IMR-90 (cell line): Measurements from ENCODE around the gene TBC1D8. TPM values are rescaled to one million over a fixed set of nuclear protein-coding genes. Genes with fewer than 3 reads are reported as not detected.
"Not testable (repeated sequence)": the region's sequence is repeated elsewhere in the genome, so short reads cannot be mapped to it uniquely, and the experiment has no call there.

ENCODE experiments used
- ATAC-seq: fragments of 200-7000 bp; cut with Tn5 transposase; 2 replicates; pipeline ENCODE4 v1.9.1; 2020; ENCODE audit warnings: low read depth, mild to moderate bottlenecking, moderate library complexity
- BruUV-seq: library from RNA; stranded (reverse); fragments of 400-500 nt; replicated peaks from 2 replicates; lab custom pipeline; 2021; lab: Mats Ljungman, UMichigan
- CTCF ChIA-PET: fragments of 300-600 bp; formaldehyde crosslinking; extraction: SDS; loops from one replicate; lab custom pipeline; 2021; ENCODE audit warnings: antibody characterized with exemption; lab: Yijun Ruan, JAX
- POLR2A ChIA-PET: fragments of 300-600 bp; sonication (Branson Sonifier 250); formaldehyde crosslinking; loops from one replicate; lab custom pipeline; 2022; ENCODE audit warnings: antibody characterized with exemption; ENCODE audit not compliant: unreplicated experiment; lab: Charles Lee
- DNase-seq: peaks from one replicate; pipeline ENCODE4 v3.0.0; 2013
- H2AFZ ChIP-seq: replicated peaks from 2 replicates; pipeline ENCODE3; 2013; ENCODE audit warnings: low read length, mild to moderate bottlenecking; ENCODE audit not compliant: poor library complexity
- H2AK5ac ChIP-seq: 2 replicates; pipeline ENCODE4 v1.6.1; 2013; ENCODE audit warnings: low read depth, low read length, inconsistent platforms
- H2AK9ac ChIP-seq: replicated peaks from 2 replicates; pipeline ENCODE3; 2013; ENCODE audit warnings: mild to moderate bottlenecking, low read depth, low read length, moderate library complexity; ENCODE audit not compliant: poor library complexity
- H2BK120ac ChIP-seq: 2 replicates; pipeline ENCODE4 v1.6.1; 2013; ENCODE audit warnings: low read depth, low read length, inconsistent platforms
- H2BK15ac ChIP-seq: 3 replicates; pipeline ENCODE4 v1.6.1; 2013; ENCODE audit warnings: low read depth, low read length, inconsistent platforms
- H2BK20ac ChIP-seq: 2 replicates; pipeline ENCODE4 v1.6.1; 2013; ENCODE audit warnings: low read depth, mild to moderate bottlenecking, inconsistent platforms, low read length, moderate library complexity
- H2BK5ac ChIP-seq: 2 replicates; pipeline ENCODE4 v1.6.1; 2013; ENCODE audit warnings: mild to moderate bottlenecking, low read depth, low read length, inconsistent platforms; ENCODE audit not compliant: poor library complexity, severe bottlenecking
- H3K14ac ChIP-seq: replicated peaks from 2 replicates; pipeline ENCODE4 v1.6.1; 2013; ENCODE audit warnings: low read depth, low read length, inconsistent platforms
- H3K18ac ChIP-seq: 2 replicates; pipeline ENCODE4 v1.6.1; 2013; ENCODE audit warnings: low read depth, low read length, control low read depth
- H3K23ac ChIP-seq: 2 replicates; pipeline ENCODE4 v1.6.1; 2013; ENCODE audit warnings: low read depth, low read length, inconsistent platforms
- H3K27ac ChIP-seq: 2 replicates; pipeline ENCODE4 v1.5.1; 2013; ENCODE audit warnings: mild to moderate bottlenecking, control low read depth, low read length; ENCODE audit not compliant: insufficient read depth
- H3K27me3 ChIP-seq: 2 replicates; pipeline ENCODE4 v1.6.1; 2013; ENCODE audit warnings: low read length; ENCODE audit not compliant: control insufficient read depth, insufficient read depth
- H3K36me3 ChIP-seq: 2 replicates; pipeline ENCODE4 v1.6.1; 2013; ENCODE audit warnings: low read length, mixed read lengths; ENCODE audit not compliant: control insufficient read depth, insufficient read depth
- H3K4ac ChIP-seq: 2 replicates; pipeline ENCODE4 v1.6.1; 2013; ENCODE audit warnings: low read depth, low read length, inconsistent platforms
- H3K4me1 ChIP-seq: 2 replicates; pipeline ENCODE4 v1.6.1; 2013; ENCODE audit warnings: low read length, mixed read lengths; ENCODE audit not compliant: control insufficient read depth, insufficient read depth
- H3K4me2 ChIP-seq: 2 replicates; pipeline ENCODE4 v1.6.1; 2013; ENCODE audit warnings: low read depth, mild to moderate bottlenecking, control low read depth, low read length, moderate library complexity
- H3K4me3 ChIP-seq: 2 replicates; pipeline ENCODE4 v1.5.1; 2013; ENCODE audit warnings: low read depth, mild to moderate bottlenecking, control low read depth, low read length, moderate library complexity; ENCODE audit not compliant: insufficient read depth
- H3K56ac ChIP-seq: 2 replicates; pipeline ENCODE4 v1.6.1; 2013; ENCODE audit warnings: low read length, inconsistent platforms; ENCODE audit not compliant: insufficient read depth; ENCODE audit errors: extremely low read depth
- H3K79me1 ChIP-seq, 2 experiments: 2 replicates each; pipeline ENCODE4 v1.6.1; 2013; ENCODE audit warnings: low read length in 2 of 2, inconsistent platforms in 1 of 2, low read depth in 1 of 2
- H3K9ac ChIP-seq: 2 replicates; pipeline ENCODE4 v1.6.1; 2013; ENCODE audit warnings: low read depth, low read length, control low read depth
- H3K9me1 ChIP-seq: 2 replicates; pipeline ENCODE4 v1.6.1; 2013; ENCODE audit warnings: low read length, inconsistent platforms; ENCODE audit not compliant: insufficient read depth
- H3K9me3 ChIP-seq: 2 replicates; pipeline ENCODE4 v1.6.1; 2013; ENCODE audit warnings: low read length; ENCODE audit not compliant: control insufficient read depth, insufficient read depth
- H4K20me1 ChIP-seq: 2 replicates; pipeline ENCODE4 v1.6.1; 2013; ENCODE audit warnings: low read length, inconsistent platforms; ENCODE audit not compliant: insufficient read depth
- H4K5ac ChIP-seq: 2 replicates; pipeline ENCODE4 v1.6.1; 2013; ENCODE audit warnings: mild to moderate bottlenecking, low read depth, low read length, control low read depth
- H4K8ac ChIP-seq, 2 experiments: 2 replicates each; pipeline ENCODE4 v1.6.1; 2013; ENCODE audit warnings: low read depth in 2 of 2, low read length in 2 of 2, control low read depth in 1 of 2, inconsistent platforms in 1 of 2
- H4K91ac ChIP-seq: 2 replicates; pipeline ENCODE4 v1.6.1; 2013; ENCODE audit warnings: low read depth, low read length, inconsistent platforms; ENCODE audit not compliant: insufficient read depth
- FOS ChIP-seq: fragments of 150-350 bp; IDR thresholded peaks from 2 replicates; pipeline ENCODE4 v1.6.1; 2016; ENCODE audit warnings: low read depth, low read length
- WGBS, 2 experiments: methylation state at CpG; one replicate each; pipeline versions ENCODE4 v1.1.5 to v1.1.7; 2013; ENCODE audit warnings: missing lambda C conversion rate in 2 of 2; ENCODE audit not compliant: insufficient read length in 1 of 2; ENCODE audit errors: extremely low coverage in 2 of 2; 5-methylcytosine and 5-hydroxymethylcytosine counted together
- dilution Hi-C: fragments of 300-500 bp; cut with HindIII; formaldehyde crosslinking; loops from one replicate; pipeline ENCODE4 v1.14.3; 2018; ENCODE audit warnings: low sequenced_read_pairs; ENCODE audit not compliant: unreplicated experiment
- in situ Hi-C: fragments of 300-500 bp; cut with MboI; formaldehyde crosslinking; loops from 3 replicates; pipeline ENCODE4 v1.14.3; 2019; ENCODE audit warnings: low sequenced_read_pairs, inconsistent platforms, mixed read lengths
- intact Hi-C: fragments of 100-400 bp; cut with micrococcal nuclease; formaldehyde crosslinking; loops from 2 replicates; pipeline ENCODE4 v1.10.0; 2022
- polyA plus RNA-seq, 3 experiments: library from polyadenylated mRNA; depleted of rRNA; stranded (reverse); fragments of >200 nt; gene quantifications; 2 replicates each; pipeline ENCODE4 v1.2.3, GENCODE V29; 2012; ENCODE audit warnings: low replicate concordance in 1 of 3
- total RNA-seq: library from RNA; depleted of rRNA; stranded (reverse); fragments of >200 nt; gene quantifications from 2 replicates; pipeline ENCODE4 v1.2.3, GENCODE V29; 2012
- TF ChIP-seq, protein P1 (sequence below): conservative IDR thresholded peaks from 2 replicates; pipeline ENCODE4 v1.5.1; 2012; ENCODE audit warnings: mild to moderate bottlenecking, low read depth, low read length, improper control_type of control experiment
- TF ChIP-seq, protein P2 (sequence below): fragments of 150-350 bp; IDR thresholded peaks from 2 replicates; pipeline ENCODE4 v1.6.1; 2016; ENCODE audit warnings: low read depth, mild to moderate bottlenecking, low read length, moderate library complexity, borderline replicate concordance

Gene TBC1D8
- total and polyA plus RNA-seq, 2 of the 4 experiments (the other 2 are of a cell fraction): 1.3 to 1.5 TPM

DNA sequence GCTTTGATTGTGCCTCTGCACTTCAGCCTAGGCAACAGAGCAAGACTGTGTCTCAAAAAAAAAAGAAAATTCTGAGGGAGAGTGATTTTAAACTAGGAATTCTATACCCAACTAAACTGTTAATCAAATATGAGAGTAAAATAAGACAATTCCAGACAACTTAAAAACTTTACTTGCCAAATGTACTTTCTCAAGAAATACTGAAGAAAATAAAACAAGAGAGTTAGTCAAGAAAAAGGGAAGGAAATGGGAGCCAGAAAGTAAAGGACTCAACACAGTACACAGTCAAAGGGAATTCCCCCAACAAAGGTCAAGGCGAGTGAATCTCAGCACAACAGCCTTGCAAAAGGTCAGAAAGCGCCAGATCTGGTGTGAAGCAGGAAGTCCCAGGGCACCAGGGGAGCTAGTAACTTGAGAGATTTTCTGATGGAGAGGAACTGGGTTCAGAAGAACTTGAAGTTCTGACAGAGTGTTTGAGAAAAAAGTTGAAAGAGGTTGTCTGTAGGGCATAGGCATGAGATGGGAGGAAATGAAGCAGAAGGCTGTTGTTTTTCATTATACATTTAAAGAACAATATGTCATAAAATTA is 22.6 kb upstream of the TBC1D8 start:
- peaks cover 2% of the 10 kb centered on the region for H3K9me3 ChIP-seq
- CTCF ChIA-PET: no interaction called here
- no peak overlapping the region for H3K23ac ChIP-seq
- intact Hi-C loops (no loop called here), dilution Hi-C loops (no loop called here), in situ Hi-C loops (no loop called here)
- WGBS, 2 experiments: no CpG with 5 or more reads among the region's 2 CpGs
- H3K4me3 ChIP-seq: no peak overlapping the region
- no peaks in the 10 kb centered on the region for H3K9me1 ChIP-seq
- H3K4me2 ChIP-seq: no peak overlapping the region
- H3K36me3 ChIP-seq: no peaks in the 10 kb centered on the region
- H3K4me1 ChIP-seq: no peaks in the 10 kb centered on the region
- H2AK9ac ChIP-seq: no peak overlapping the region
- H3K27ac ChIP-seq: no peak overlapping the region
- no peak overlapping the region for H4K8ac ChIP-seq
- no peaks in the 10 kb centered on the region for H4K20me1 ChIP-seq
- no peak overlapping the region for H2BK5ac ChIP-seq
- H3K9ac ChIP-seq: no peak overlapping the region
- BruUV-seq: no TSS peak
- ATAC-seq (no peak), DNase-seq (no peak)
- H2AFZ ChIP-seq: no peak overlapping the region
- POLR2A ChIA-PET: no interaction called here
- H2BK20ac ChIP-seq: no peak overlapping the region
- H2BK15ac ChIP-seq: no peak overlapping the region
- peaks cover 8% of the 10 kb centered on the region for H3K27me3 ChIP-seq
- TF ChIP-seq, protein P1, sequence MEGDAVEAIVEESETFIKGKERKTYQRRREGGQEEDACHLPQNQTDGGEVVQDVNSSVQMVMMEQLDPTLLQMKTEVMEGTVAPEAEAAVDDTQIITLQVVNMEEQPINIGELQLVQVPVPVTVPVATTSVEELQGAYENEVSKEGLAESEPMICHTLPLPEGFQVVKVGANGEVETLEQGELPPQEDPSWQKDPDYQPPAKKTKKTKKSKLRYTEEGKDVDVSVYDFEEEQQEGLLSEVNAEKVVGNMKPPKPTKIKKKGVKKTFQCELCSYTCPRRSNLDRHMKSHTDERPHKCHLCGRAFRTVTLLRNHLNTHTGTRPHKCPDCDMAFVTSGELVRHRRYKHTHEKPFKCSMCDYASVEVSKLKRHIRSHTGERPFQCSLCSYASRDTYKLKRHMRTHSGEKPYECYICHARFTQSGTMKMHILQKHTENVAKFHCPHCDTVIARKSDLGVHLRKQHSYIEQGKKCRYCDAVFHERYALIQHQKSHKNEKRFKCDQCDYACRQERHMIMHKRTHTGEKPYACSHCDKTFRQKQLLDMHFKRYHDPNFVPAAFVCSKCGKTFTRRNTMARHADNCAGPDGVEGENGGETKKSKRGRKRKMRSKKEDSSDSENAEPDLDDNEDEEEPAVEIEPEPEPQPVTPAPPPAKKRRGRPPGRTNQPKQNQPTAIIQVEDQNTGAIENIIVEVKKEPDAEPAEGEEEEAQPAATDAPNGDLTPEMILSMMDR: no peak
- TF ChIP-seq, protein P2, sequence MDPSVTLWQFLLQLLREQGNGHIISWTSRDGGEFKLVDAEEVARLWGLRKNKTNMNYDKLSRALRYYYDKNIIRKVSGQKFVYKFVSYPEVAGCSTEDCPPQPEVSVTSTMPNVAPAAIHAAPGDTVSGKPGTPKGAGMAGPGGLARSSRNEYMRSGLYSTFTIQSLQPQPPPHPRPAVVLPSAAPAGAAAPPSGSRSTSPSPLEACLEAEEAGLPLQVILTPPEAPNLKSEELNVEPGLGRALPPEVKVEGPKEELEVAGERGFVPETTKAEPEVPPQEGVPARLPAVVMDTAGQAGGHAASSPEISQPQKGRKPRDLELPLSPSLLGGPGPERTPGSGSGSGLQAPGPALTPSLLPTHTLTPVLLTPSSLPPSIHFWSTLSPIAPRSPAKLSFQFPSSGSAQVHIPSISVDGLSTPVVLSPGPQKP: no peak
- no peak for TF ChIP-seq FOS
- H3K79me1 ChIP-seq: no peaks in the 10 kb centered on the region
- H3K4ac ChIP-seq: no peak overlapping the region
- H3K56ac ChIP-seq: no peak overlapping the region
- no peak overlapping the region for H3K18ac ChIP-seq
- no peak overlapping the region for H2AK5ac ChIP-seq
- no peak overlapping the region for H4K5ac ChIP-seq
- no peak overlapping the region for H3K14ac ChIP-seq
- H4K91ac ChIP-seq: no peak overlapping the region
- H2BK120ac ChIP-seq: no peak overlapping the region

DNA sequence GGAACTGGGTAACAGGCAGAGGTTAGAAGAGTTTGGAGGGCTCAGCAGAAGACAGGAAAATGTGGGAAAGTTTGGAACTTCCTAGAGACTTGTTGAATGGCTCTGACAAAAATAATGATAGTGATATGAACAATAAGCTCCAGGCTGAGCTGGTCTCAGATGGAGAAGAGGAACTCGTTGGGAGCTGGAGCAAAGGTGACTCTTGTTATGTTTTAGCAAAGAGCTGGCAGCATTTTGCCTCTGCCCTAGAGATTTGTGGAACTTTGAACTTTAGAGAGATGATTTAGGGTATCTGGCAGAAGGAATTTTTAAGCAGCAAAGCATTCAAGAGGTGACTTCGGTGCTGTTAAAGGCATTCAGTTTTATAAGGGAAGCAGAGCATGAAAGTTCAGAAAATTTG is 18.6 kb upstream of the TBC1D8 start:
- H2BK5ac ChIP-seq, H3K4me3 ChIP-seq, H3K9me1 ChIP-seq, H4K20me1 ChIP-seq, POLR2A ChIA-PET, H3K9ac ChIP-seq, H2AK9ac ChIP-seq, H2BK120ac ChIP-seq, in situ Hi-C loops, H3K4me1 ChIP-seq, H3K36me3 ChIP-seq, DNase-seq, H3K27me3 ChIP-seq, H3K23ac ChIP-seq, intact Hi-C loops, H3K14ac ChIP-seq, H3K56ac ChIP-seq, H4K91ac ChIP-seq, H2BK20ac ChIP-seq, H3K4ac ChIP-seq, H4K8ac ChIP-seq, H4K5ac ChIP-seq, H3K27ac ChIP-seq, H3K79me1 ChIP-seq, H3K18ac ChIP-seq, BruUV-seq, dilution Hi-C loops, ATAC-seq, H2BK15ac ChIP-seq, H2AK5ac ChIP-seq, H3K4me2 ChIP-seq, H2AFZ ChIP-seq: not testable (repeated sequence)
- WGBS, 2 experiments: 33% methylated on average over 1 of the region's 2 CpGs; no CpG with 5 or more reads in 1 of the 2 experiments
- H3K9me3 ChIP-seq: peaks cover 12% of the 10 kb centered on the region
- CTCF ChIA-PET: interaction anchor here (1.3 kb wide), 1 partner anchor 133 kb away, joined by 3 read pairs; no protein-coding TSS in a partner anchor
